IMR-90 (cell line): ENCODE data around the gene LRRC47.

Experiments
- CEBPB ChIP-seq: IDR thresholded peaks from 2 replicates; pipeline ENCODE4 v1.6.1; 2012; ENCODE audit warnings: low read depth, low read length, improper control_type of control experiment
- FOS ChIP-seq: fragments of 150-350 bp; IDR thresholded peaks from 2 replicates; pipeline ENCODE4 v1.6.1; 2016; ENCODE audit warnings: low read depth, low read length
- MAZ ChIP-seq: IDR thresholded peaks from 2 replicates; pipeline ENCODE4 v1.6.1; 2012; ENCODE audit warnings: low read depth, mild to moderate bottlenecking, low read length, improper control_type of control experiment, moderate library complexity, borderline replicate concordance
- MXI1 ChIP-seq: IDR thresholded peaks from 2 replicates; pipeline ENCODE4 v1.6.1; 2012; ENCODE audit warnings: low read depth, mild to moderate bottlenecking, low read length, moderate library complexity, borderline replicate concordance
- POLR2A ChIP-seq: IDR thresholded peaks from 2 replicates; pipeline ENCODE4 v1.6.1; 2012; ENCODE audit warnings: mild to moderate bottlenecking, low read depth, low read length
- RAD21 ChIP-seq: IDR thresholded peaks from 2 replicates; pipeline ENCODE4 v1.6.1; 2012; ENCODE audit warnings: low read length, improper control_type of control experiment
- RCOR1 ChIP-seq: IDR thresholded peaks from 2 replicates; pipeline ENCODE4 v1.6.1; 2012; ENCODE audit warnings: mild to moderate bottlenecking, low read length, improper control_type of control experiment; ENCODE audit not compliant: insufficient replicate concordance
- SMC3 ChIP-seq: fragments of 150-350 bp; IDR thresholded peaks from 2 replicates; pipeline ENCODE4 v1.6.1; 2016; ENCODE audit warnings: low read depth, mild to moderate bottlenecking, antibody characterized with exemption, low read length, moderate library complexity
- TF ChIP-seq, protein P1 (sequence below): conservative IDR thresholded peaks from 2 replicates; pipeline ENCODE4 v1.5.1; 2012; ENCODE audit warnings: mild to moderate bottlenecking, low read depth, low read length, improper control_type of control experiment
- TF ChIP-seq, protein P2 (sequence below): fragments of 150-350 bp; IDR thresholded peaks from 2 replicates; pipeline ENCODE4 v1.6.1; 2017; ENCODE audit warnings: mild to moderate bottlenecking, antibody characterized with exemption, low read length, low read depth
- TF ChIP-seq, protein P3 (sequence below): fragments of 150-350 bp; IDR thresholded peaks from 2 replicates; pipeline ENCODE4 v1.6.1; 2016; ENCODE audit warnings: low read depth, mild to moderate bottlenecking, low read length, moderate library complexity, borderline replicate concordance

DNA sequence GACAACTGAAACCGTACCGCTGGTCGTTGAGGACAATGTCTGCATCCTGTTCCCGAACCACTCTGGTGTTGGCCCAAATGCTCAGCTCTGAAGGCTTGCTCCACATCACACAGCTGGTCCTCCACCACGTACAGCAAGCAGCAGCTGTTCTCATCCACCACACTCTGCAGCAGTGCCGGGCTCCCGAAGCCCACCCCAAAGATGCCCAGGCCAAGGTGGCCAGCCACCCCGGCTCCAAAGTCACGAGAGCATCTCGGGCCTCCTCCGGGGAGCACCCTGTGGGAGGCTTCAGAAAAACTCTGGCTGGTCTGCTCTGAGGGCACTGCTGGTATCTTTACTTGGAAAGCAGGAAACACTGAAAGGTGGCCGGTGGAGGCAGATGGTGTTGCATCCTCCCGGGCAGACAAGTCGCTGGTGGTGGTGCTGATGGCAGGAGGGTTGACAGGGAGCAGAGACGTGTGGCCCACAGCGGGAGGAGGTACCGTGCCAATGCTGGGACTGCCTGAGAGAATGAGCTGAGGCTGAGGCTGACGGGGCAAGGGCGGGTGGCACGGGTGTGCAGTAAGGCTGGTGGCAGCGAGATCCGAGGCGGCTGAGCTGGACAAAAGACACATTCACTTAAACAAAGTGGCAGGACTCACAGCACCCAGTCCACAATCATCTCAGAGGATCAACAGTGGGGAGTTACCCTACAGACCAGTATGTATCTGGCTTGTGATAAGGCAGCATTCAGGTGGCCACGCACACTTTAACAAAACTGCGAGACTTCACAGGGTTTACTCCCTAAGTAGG is 50.5 kb downstream of the LRRC47 start:
- TF ChIP-seq POLR2A (no peak), SMC3 (no peak), RAD21 (no peak), MAZ (no peak), RCOR1 (no peak), MXI1 (no peak), CEBPB (no peak), FOS (no peak)
- TF ChIP-seq, protein P1, sequence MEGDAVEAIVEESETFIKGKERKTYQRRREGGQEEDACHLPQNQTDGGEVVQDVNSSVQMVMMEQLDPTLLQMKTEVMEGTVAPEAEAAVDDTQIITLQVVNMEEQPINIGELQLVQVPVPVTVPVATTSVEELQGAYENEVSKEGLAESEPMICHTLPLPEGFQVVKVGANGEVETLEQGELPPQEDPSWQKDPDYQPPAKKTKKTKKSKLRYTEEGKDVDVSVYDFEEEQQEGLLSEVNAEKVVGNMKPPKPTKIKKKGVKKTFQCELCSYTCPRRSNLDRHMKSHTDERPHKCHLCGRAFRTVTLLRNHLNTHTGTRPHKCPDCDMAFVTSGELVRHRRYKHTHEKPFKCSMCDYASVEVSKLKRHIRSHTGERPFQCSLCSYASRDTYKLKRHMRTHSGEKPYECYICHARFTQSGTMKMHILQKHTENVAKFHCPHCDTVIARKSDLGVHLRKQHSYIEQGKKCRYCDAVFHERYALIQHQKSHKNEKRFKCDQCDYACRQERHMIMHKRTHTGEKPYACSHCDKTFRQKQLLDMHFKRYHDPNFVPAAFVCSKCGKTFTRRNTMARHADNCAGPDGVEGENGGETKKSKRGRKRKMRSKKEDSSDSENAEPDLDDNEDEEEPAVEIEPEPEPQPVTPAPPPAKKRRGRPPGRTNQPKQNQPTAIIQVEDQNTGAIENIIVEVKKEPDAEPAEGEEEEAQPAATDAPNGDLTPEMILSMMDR, result no peak
- TF ChIP-seq, protein P2, sequence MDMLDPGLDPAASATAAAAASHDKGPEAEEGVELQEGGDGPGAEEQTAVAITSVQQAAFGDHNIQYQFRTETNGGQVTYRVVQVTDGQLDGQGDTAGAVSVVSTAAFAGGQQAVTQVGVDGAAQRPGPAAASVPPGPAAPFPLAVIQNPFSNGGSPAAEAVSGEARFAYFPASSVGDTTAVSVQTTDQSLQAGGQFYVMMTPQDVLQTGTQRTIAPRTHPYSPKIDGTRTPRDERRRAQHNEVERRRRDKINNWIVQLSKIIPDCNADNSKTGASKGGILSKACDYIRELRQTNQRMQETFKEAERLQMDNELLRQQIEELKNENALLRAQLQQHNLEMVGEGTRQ, result no peak
- TF ChIP-seq, protein P3, sequence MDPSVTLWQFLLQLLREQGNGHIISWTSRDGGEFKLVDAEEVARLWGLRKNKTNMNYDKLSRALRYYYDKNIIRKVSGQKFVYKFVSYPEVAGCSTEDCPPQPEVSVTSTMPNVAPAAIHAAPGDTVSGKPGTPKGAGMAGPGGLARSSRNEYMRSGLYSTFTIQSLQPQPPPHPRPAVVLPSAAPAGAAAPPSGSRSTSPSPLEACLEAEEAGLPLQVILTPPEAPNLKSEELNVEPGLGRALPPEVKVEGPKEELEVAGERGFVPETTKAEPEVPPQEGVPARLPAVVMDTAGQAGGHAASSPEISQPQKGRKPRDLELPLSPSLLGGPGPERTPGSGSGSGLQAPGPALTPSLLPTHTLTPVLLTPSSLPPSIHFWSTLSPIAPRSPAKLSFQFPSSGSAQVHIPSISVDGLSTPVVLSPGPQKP, result no peak
